ENCODE results near the gene CYP27B1. TPM values are rescaled to one million over a fixed set of nuclear protein-coding genes. Genes with fewer than 3 reads are reported as not detected.

Gene CYP27B1
- total and polyA plus RNA-seq, 2 experiments from 2014 or later: 1.1 to 2.7 TPM

GRCh38 chr12:57808351-57808750 lies 41.5 kb upstream of the CYP27B1 start:
- Histone ChIP-seq H3K27me3 (ENCODE audit: insufficient read depth) (no peaks in the 10 kb centered on the region), H3K27ac (ENCODE audit: low read depth) (no peak overlapping the region), H3K9me2 (ENCODE audit: insufficient read depth) (no peaks in the 10 kb centered on the region), H3F3A (replicated peaks; ENCODE audit: low read depth) (no peaks in the 10 kb centered on the region), H3K79me2 (replicated peaks; ENCODE audit: insufficient read depth) (no peaks in the 10 kb centered on the region), H3K4me1 (ENCODE audit: insufficient read depth) (peaks cover 2% of the 10 kb centered on the region; the same call in 1 of the 2 replicates), H4K20me1 (replicated peaks; ENCODE audit: insufficient read depth) (no peaks in the 10 kb centered on the region), H3K4me2 (no peak overlapping the region), H3K4me3 (no peak overlapping the region), H3K36me3 (ENCODE audit: insufficient read depth) (no peaks in the 10 kb centered on the region), H2AFZ (no peak overlapping the region)
- Mint-ChIP-seq H3K27me3 (ENCODE audit: insufficient read depth, low read depth, poor library complexity) (peaks cover 4% of the 10 kb centered on the region), H3K4me3 (no peak overlapping the region), H3K4me1 (no peaks in the 10 kb centered on the region), H3K27ac (no peak overlapping the region), H3K36me3 (ENCODE audit: low read depth) (peaks cover 4% of the 10 kb centered on the region), H3K9me3 (no peaks in the 10 kb centered on the region)
- ATAC-seq: no peak
- TF ChIP-seq, protein P1, sequence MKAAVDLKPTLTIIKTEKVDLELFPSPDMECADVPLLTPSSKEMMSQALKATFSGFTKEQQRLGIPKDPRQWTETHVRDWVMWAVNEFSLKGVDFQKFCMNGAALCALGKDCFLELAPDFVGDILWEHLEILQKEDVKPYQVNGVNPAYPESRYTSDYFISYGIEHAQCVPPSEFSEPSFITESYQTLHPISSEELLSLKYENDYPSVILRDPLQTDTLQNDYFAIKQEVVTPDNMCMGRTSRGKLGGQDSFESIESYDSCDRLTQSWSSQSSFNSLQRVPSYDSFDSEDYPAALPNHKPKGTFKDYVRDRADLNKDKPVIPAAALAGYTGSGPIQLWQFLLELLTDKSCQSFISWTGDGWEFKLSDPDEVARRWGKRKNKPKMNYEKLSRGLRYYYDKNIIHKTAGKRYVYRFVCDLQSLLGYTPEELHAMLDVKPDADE (IDR thresholded peaks at IDR 0.05): no peak
- DNase-seq (ENCODE audit: low spot score): no peak

- Mint-ChIP-seq H3K36me3 (ENCODE audit: low read depth) (peaks cover 4% of the 10 kb centered on the region), H3K27ac (no peak overlapping the region)
- no peak overlapping the region for H3K4me3 ChIP-seq
- TF ChIP-seq ZNF331 (CRISPR knock-in tag; IDR thresholded peaks at IDR 0.05; ENCODE audit: low read depth): no peak
- TF ChIP-seq EZH2phosphoT487 (IDR thresholded peaks at IDR 0.05; ENCODE audit: unreplicated experiment): no peak
- no peak for TF ChIP-seq NANOG (IDR thresholded peaks at IDR 0.05; ENCODE audit: borderline replicate concordance)
- TF ChIP-seq, protein P1 (IDR thresholded peaks at IDR 0.05): no peak
- no peak for TF ChIP-seq STAT1 (IDR thresholded peaks at IDR 0.05; ENCODE audit: unreplicated experiment)
- TF ChIP-seq ZNF114 (CRISPR knock-in tag; IDR thresholded peaks at IDR 0.05): no peak
- TF ChIP-seq EZH2 (IDR thresholded peaks at IDR 0.05; ENCODE audit: low read depth, unreplicated experiment): no peak
- TF ChIP-seq CTCF (conservative IDR thresholded peaks at IDR 0.05; ENCODE audit: low read depth in 2 of 2): no peak
- TF ChIP-seq JUNB (IDR thresholded peaks at IDR 0.05; ENCODE audit: unreplicated experiment): no peak
- TF ChIP-seq CREB1 (CRISPR knock-in tag; IDR thresholded peaks at IDR 0.05; ENCODE audit: low read depth): no peak
- TF ChIP-seq POLR2AphosphoS5 (IDR thresholded peaks at IDR 0.05; ENCODE audit: low read depth): no peak
- TF ChIP-seq ZNF462 (CRISPR knock-in tag; IDR thresholded peaks at IDR 0.05): no peak
These were observed 40.4 kb upstream of the CYP27B1 start for GRCh38 chr12:57807285-57807684.

More at GRCh38 chr12:57807285-57807684, 40.4 kb upstream of the CYP27B1 start:
- Histone ChIP-seq H4K20me1 (replicated peaks; ENCODE audit: insufficient read depth) (no peaks in the 10 kb centered on the region), H3K79me2 (replicated peaks; ENCODE audit: insufficient read depth) (no peaks in the 10 kb centered on the region), H2AFZ (no peak overlapping the region), H3K27ac (ENCODE audit: low read depth) (no peak overlapping the region), H3K36me3 (ENCODE audit: insufficient read depth) (no peaks in the 10 kb centered on the region), H3K4me1 (ENCODE audit: insufficient read depth) (peaks cover 2% of the 10 kb centered on the region; the same call in 1 of the 2 replicates), H3K27me3 (ENCODE audit: insufficient read depth) (no peaks in the 10 kb centered on the region), H3K4me2 (no peak overlapping the region), H3K9me2 (ENCODE audit: insufficient read depth) (no peaks in the 10 kb centered on the region), H3F3A (replicated peaks; ENCODE audit: low read depth) (no peaks in the 10 kb centered on the region)
- no peaks in the 10 kb centered on the region for H3K4me1 Mint-ChIP-seq
- ATAC-seq (no peak), DNase-seq (ENCODE audit: low spot score) (no peak)
- H3K4me3 Mint-ChIP-seq: no peak overlapping the region
- no peaks in the 10 kb centered on the region for H3K9me3 Mint-ChIP-seq
- H3K27me3 Mint-ChIP-seq (ENCODE audit: insufficient read depth, low read depth, poor library complexity): peaks cover 4% of the 10 kb centered on the region
